ENCODE results near the gene RBM18.

RBM18 gene

GRCh38 chr9:122218071-122218934 lies 46.3 kb downstream of the RBM18 start:
- no peak overlapping the region for H3K4me3 ChIP-seq (ENCODE audit: low read depth, low read length)
- no peak for TF ChIP-seq CTCF (IDR thresholded peaks at IDR 0.05; ENCODE audit: borderline replicate concordance, insufficient read depth, low read depth, low read length)

GRCh38 chr9:122217640-122218039 lies 47.0 kb downstream of the RBM18 start:
- no peak for TF ChIP-seq CTCF (IDR thresholded peaks at IDR 0.05; ENCODE audit: borderline replicate concordance, insufficient read depth, low read depth, low read length)
- H3K4me3 ChIP-seq (ENCODE audit: low read depth, low read length), result no peak overlapping the region

- no peak overlapping the region for H3K4me3 ChIP-seq (ENCODE audit: low read depth, low read length)
- no peak for TF ChIP-seq CTCF (IDR thresholded peaks at IDR 0.05; ENCODE audit: borderline replicate concordance, insufficient read depth, low read depth, low read length)
Measured at GRCh38 chr9:122216798-122217418, 47.7 kb downstream of the RBM18 start.

GRCh38 chr9:122216138-122216797 lies 48.4 kb downstream of the RBM18 start:
- no peak for TF ChIP-seq CTCF (IDR thresholded peaks at IDR 0.05; ENCODE audit: borderline replicate concordance, insufficient read depth, low read depth, low read length)
- no peak overlapping the region for H3K4me3 ChIP-seq (ENCODE audit: low read depth, low read length)

GRCh38 chr9:122215663-122216062 lies 49.0 kb downstream of the RBM18 start:
- no peak for TF ChIP-seq CTCF (IDR thresholded peaks at IDR 0.05; ENCODE audit: borderline replicate concordance, insufficient read depth, low read depth, low read length)
- H3K4me3 ChIP-seq (ENCODE audit: low read depth, low read length), result no peak overlapping the region

GRCh38 chr9:122214507-122214906 lies 50.1 kb downstream of the RBM18 start:
- H3K4me3 ChIP-seq (ENCODE audit: low read depth, low read length), result no peak overlapping the region
- no peak for TF ChIP-seq CTCF (IDR thresholded peaks at IDR 0.05; ENCODE audit: borderline replicate concordance, insufficient read depth, low read depth, low read length)
